Stimulated activated CD4-positive, alpha-beta T cell treated with anti-CD3 and anti-CD28 coated beads, Interleukin-12 subunit alpha, Interleukin-12 subunit beta, amount 100 ng/mL, for 48 hours (primary cell): ENCODE measurements around the gene RPTOR.
"Not testable (repeated sequence)": the region's sequence is repeated elsewhere in the genome, so short reads cannot be mapped to it uniquely, and the experiment has no call there.

Source experiments
- DNase-seq, 3 donors: peaks; one replicate each; pipeline ENCODE4 v3.0.0-alpha.2; 2020; ENCODE audit warnings: low read depth in 2 of 3, low spot score in 1 of 3

Gene RPTOR

GRCh38 chr17:80614332-80615047 lies 69.9 kb downstream of the RPTOR start:
- no peak for DNase-seq

GRCh38 chr17:80615376-80615775 lies 70.7 kb downstream of the RPTOR start:
- DNase-seq, result no peak

GRCh38 chr17:80616705-80617104 lies 72.1 kb downstream of the RPTOR start:
- no peak for DNase-seq

- DNase-seq, result no peak
These were observed 73.7 kb downstream of the RPTOR start for GRCh38 chr17:80618304-80618703.

- DNase-seq, result no peak
These were observed 75.0 kb downstream of the RPTOR start for GRCh38 chr17:80619535-80620235.

GRCh38 chr17:80621335-80621996 lies 76.8 kb downstream of the RPTOR start:
- no peak for DNase-seq

DNA sequence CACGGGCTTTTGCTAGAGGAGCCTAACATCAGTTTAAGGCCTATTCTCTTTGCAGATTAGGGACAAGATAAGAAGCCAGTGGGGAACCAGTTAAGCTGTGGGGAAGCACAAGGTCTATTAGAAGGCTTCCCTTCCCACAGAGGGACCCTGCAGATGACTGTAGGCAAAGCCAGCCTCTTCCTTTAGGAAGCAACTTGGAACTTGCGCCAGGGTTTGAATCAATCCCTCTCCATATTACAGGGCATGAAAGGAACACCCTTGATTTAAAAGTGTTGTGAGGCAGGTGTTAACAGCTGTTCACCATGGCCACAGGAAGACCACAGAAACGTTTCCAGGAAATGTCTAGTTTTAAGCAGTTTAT lies 77.3 kb downstream of the RPTOR start:
- no peak for DNase-seq

DNA sequence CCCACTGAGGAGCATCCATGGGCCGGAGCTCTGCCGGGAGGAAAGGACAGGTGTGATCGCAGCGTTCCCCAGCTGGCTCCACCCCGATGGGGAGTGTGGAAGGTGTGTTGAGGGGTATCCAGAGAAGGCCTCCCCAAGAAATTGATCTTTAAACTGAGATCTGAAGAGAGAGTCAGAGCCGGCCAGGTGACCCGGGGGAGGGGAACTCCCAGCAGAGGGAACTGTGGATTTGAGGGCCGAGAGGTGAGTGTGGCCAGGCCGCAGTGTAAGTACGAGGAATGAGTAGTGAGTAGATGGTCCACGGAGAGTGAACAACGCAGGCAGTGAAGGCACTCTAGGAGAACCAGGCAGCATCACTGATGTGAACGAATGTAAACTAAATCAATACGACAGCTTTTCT lies 80.2 kb downstream of the RPTOR start:
- DNase-seq, result no peak

DNA sequence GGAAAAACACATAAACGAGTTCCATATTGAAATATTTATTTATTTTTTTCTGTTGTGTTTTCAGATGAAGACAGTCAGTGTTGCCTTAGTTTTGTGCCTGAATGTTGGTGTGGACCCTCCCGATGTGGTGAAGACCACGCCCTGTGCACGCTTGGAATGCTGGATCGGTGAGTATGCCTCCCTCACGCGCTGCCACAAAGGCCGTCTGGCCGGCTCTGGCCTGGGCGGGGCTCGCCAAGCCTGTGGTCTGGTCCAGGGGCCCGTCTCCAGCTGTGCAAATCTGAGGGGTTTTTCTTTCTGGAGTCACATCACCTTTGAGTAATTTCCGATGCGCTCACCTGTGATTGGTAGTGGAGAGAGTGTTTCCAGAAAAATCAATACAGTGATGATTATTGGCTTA lies 81.0 kb downstream of the RPTOR start:
- DNase-seq, result no peak

DNA sequence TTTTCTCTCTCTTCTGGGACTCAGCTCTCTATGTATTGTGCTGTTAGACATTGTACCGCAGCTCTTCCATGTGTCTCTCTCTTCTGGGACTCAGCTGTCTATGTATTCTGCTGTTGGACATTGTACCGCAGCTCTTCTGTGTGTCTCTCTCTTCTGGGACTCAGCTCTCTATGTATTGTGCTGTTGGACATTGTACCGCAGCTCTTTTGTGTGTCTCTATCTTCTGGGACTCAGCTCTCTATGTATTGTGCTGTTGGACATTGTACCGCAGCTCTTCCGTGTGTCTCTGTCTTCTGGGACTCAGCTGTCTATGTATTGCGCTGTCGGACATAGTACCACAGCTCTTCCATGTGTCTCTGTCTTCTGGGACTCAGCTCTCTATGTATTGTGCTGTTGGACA lies 84.2 kb downstream of the RPTOR start:
- DNase-seq, result not testable (repeated sequence)

DNA sequence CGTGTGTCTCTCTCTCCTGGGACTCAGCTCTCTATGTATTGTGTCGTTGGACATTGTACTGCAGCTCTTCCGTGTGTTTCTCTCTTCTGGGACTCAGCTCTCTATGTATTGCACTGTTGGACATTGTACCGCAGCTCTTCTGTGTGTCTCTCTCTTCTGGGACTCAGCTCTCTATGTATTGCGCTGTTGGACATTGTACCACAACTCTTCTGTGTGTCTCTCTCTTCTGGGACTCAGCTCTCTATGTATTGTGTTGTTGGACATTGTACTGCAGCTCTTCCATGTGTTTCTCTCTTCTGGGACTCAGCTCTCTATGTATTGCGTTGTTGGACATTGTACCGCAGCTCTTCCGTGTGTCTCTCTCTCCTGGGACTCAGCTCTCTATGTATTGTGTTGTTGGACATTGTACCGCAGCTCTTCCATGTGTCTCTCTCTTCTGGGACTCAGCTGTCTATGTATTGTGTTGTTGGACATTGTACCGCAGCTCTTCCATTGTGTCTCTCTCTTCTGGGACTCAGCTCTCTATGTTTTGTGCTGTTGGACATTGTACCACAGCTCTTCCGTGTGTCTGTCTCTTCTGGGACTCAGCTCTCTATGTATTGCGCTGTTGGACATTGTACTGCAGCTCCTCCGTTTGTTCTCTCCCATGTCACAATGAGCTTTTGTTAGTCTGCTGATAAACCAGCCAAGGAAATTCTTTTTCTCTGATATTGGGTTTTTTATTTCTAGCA lies 84.8 kb downstream of the RPTOR start:
- no peak for DNase-seq

DNA sequence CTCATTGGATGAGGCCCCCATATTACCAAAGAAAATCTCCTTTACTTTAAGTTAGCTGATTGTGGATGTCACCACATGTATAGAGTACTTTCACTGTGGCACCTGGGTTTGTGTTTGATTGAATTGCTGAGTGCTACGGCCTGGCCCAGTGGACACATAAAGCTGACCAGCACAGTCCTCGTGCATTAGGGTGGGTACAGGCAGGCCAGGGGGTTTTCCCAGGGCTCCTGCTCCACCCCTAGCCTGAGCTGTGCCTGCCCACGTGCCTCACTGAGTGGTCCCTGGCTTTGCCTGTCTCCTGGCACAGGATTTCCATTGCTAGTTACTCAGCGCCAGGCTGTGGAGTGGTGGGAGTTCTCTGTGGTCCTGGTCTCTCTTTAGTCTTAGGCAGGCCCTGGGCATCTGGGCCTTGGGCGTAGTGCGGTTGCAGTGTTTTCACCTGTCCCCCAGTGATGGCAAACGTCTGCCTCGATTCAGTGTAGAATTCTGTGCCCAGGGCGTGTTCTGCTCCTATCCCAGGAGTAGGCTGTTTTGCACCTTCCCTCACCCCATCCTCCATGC lies 86.0 kb downstream of the RPTOR start:
- DNase-seq, result no peak

DNA sequence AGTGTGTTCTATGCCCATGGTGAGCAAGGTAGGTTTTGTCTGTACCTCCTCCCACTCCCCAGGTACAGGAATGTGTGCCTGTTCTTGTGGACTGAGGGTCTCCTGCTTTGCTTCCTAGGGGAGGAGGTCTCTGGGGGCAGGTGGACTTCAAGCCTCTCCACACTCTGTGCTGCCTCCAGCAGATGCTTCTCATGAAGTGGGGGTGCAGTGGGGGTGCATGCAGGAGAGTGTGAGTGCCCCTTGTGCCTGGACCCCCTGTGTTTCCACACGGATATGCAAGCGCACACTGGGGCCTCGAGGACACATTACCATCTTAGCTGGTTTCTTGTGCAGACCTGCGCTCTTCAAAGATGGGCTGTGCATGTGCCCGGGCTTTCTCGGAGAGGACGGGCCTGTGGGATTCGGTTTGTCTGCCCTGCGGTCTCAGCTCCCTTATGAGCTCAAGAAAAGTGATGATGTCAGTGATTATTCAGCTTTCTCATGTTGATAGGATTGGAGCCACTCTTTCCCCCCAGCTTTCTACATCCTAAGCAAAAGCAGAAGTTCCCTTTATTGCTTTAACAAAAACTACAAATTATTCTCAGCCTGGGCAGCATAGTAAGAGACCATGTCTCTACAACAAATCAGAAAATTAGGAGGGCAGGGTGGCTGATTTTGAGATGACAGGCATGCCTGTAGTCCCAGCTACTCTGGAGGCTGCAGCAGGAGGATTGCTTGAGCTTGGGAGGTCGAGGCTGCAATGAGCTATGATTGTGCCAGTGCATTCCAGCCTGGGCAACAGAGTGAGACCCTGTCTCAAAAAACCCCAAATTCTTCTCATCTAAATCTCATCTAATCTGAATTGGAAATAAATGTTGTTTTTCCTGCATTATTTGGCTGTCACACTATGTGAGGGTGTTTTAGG lies 86.8 kb downstream of the RPTOR start:
- no peak for DNase-seq

- no peak for DNase-seq
These were observed 87.5 kb downstream of the RPTOR start for GRCh38 chr17:80632046-80632581.

GRCh38 chr17:80633207-80633606 lies 88.6 kb downstream of the RPTOR start:
- DNase-seq, result no peak

DNA sequence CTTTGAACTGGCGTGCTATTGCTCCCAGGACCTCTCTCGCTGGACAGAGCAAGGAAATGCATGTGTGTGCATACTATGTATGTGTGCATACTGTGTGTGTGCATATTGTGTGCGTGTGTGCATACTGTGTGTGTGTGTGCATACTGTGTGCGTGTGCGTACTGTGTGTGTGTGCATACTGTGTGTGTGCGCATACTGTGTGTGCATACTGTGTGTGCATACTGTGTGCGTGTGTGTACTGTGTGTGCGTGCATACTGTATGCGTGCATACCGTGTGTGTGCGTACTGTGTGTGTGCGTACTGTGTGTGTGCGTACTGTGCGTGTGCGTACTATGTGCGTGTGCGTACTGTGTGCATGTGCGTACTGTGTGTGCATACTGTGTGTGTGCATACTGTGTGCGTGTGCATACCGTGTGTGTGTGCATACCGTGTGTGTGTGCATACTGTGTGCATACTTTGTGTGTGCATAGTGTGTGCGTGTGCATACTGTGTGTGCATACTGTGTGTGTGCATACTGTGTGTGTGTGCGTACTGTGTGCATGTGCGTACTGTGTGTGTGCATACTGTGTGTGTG lies 89.4 kb downstream of the RPTOR start:
- DNase-seq, result no peak

- DNase-seq, result no peak
These were observed 91.9 kb downstream of the RPTOR start for GRCh38 chr17:80636361-80637018.

DNA sequence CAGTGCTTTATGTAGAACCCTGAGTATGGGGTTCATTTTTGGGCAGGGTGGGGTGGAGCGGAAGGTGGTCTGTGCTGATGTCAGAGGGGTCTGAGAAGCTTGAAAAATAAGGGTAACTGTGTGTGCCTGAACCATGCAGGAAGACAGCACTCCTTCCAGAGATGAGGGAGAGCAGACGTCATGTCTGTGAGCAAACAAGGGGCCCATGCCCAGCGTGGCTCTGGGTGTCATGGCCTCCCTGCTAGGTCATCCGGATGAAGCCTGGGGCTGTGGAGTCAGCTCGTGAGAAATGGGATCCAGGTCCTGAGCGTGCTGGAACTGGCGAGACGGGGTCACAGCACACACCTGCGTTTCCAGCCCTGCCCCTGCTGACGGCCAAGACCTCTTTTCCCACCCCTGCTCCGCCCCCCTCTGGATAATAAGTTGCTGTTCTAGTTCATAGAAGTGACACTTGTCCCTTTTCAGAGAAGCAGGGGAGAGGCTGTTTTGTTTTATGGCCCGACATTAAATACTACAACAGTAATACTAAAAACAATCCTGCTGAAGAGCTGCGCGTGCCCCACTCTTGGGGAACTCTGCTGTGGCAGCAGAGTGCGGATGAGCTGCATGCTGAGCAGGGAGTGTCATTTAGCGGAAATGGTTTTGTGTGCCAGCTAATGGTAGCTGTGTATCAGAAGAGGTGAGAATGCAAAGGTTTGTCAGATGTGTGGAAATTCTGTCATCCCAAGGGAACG lies 92.6 kb downstream of the RPTOR start:
- DNase-seq, result no peak

- DNase-seq, result no peak
These were observed 95.0 kb downstream of the RPTOR start for GRCh38 chr17:80639658-80640057.
